ENCODE results near the gene CCDC172. TPM values are rescaled to one million over a fixed set of nuclear protein-coding genes. Genes with fewer than 3 reads are reported as not detected.
"Not testable (repeated sequence)": the region's sequence is repeated elsewhere in the genome, so short reads cannot be mapped to it uniquely, and the experiment has no call there.

Gene CCDC172
- total RNA-seq, 1 experiment from 2014 or later = not detected

GRCh38 chr10:116385994-116386809 is 62.0 kb downstream of the CCDC172 start:
- Histone ChIP-seq H3K9me3 (ENCODE audit: insufficient read depth, low read depth) (no peaks in the 10 kb centered on the region), H3K27ac (no peak overlapping the region), H3F3A (ENCODE audit: insufficient read depth, low read depth) (no peaks in the 10 kb centered on the region), H4K20me1 (ENCODE audit: insufficient read depth) (no peaks in the 10 kb centered on the region), H3K79me2 (ENCODE audit: low read depth) (no peaks in the 10 kb centered on the region), H3K9me2 (ENCODE audit: insufficient read depth) (no peaks in the 10 kb centered on the region), H3K36me3 (ENCODE audit: low read depth) (no peaks in the 10 kb centered on the region), H3K4me2 (no peak overlapping the region), H3K27me3 (ENCODE audit: insufficient read depth, low read depth) (peaks cover 1% of the 10 kb centered on the region; the same call in 1 of the 2 replicates), H3K4me1 (replicated peaks; ENCODE audit: insufficient read depth) (no peaks in the 10 kb centered on the region), H2AFZ (no peak overlapping the region), H3K4me3 (no peak overlapping the region)
- intact Hi-C loops (cut with micrococcal nuclease; ENCODE audit: unreplicated experiment) = loop anchor here (1.0 to 5.0 kb wide), 2 partner anchors 679 to 1031 kb away; no protein-coding TSS in a partner anchor
- no peak for TF ChIP-seq EZH2 (IDR thresholded peaks at IDR 0.05; ENCODE audit: low read depth)
- peak; percentile 64 for TF ChIP-seq CTCF (conservative IDR thresholded peaks at IDR 0.05)
- POLR2A ChIA-PET (ENCODE audit: unreplicated experiment) = no interaction called here
- BruUV-seq (replicated peaks) = no TSS peak
- DNase-seq = no peak
- CTCF ChIA-PET = interaction anchor here (0.5 to 0.6 kb wide), 3 partner anchors 214 to 1621 kb away, joined by 3 to 7 read pairs (median 3); no protein-coding TSS in a partner anchor

GRCh38 chr10:116393246-116393831 is 69.1 kb downstream of the CCDC172 start:
- H3K9me3 ChIP-seq (ENCODE audit: insufficient read depth, low read depth); BruUV-seq (replicated peaks); DNase-seq; intact Hi-C loops (cut with micrococcal nuclease; ENCODE audit: unreplicated experiment); H3K9me2 ChIP-seq (ENCODE audit: insufficient read depth); H3K4me2 ChIP-seq; CTCF ChIA-PET; H3K4me1 ChIP-seq (replicated peaks; ENCODE audit: insufficient read depth); H2AFZ ChIP-seq; H3K36me3 ChIP-seq (ENCODE audit: low read depth); POLR2A ChIA-PET (ENCODE audit: unreplicated experiment); H3F3A ChIP-seq (ENCODE audit: insufficient read depth, low read depth); H4K20me1 ChIP-seq (ENCODE audit: insufficient read depth); H3K27ac ChIP-seq; H3K79me2 ChIP-seq (ENCODE audit: low read depth); H3K4me3 ChIP-seq: not testable (repeated sequence)
- H3K27me3 ChIP-seq (ENCODE audit: insufficient read depth, low read depth) = peaks cover 17% of the 10 kb centered on the region; the same call in 1 of the 2 replicates

GRCh38 chr10:116395223-116395985 is 71.2 kb downstream of the CCDC172 start:
- intact Hi-C loops (cut with micrococcal nuclease; ENCODE audit: unreplicated experiment) = no loop called here
- Histone ChIP-seq H3K9me3 (ENCODE audit: insufficient read depth, low read depth) (no peaks in the 10 kb centered on the region), H3K79me2 (ENCODE audit: low read depth) (no peaks in the 10 kb centered on the region), H3F3A (ENCODE audit: insufficient read depth, low read depth) (no peaks in the 10 kb centered on the region), H3K4me2 (no peak overlapping the region), H3K36me3 (ENCODE audit: low read depth) (no peaks in the 10 kb centered on the region), H3K4me3 (no peak overlapping the region), H4K20me1 (ENCODE audit: insufficient read depth) (no peaks in the 10 kb centered on the region), H3K27me3 (ENCODE audit: insufficient read depth, low read depth) (peaks cover 17% of the 10 kb centered on the region; the same call in 1 of the 2 replicates), H3K27ac (no peak overlapping the region), H2AFZ (no peak overlapping the region), H3K9me2 (ENCODE audit: insufficient read depth) (no peaks in the 10 kb centered on the region), H3K4me1 (replicated peaks; ENCODE audit: insufficient read depth) (no peaks in the 10 kb centered on the region)
- no TSS peak for BruUV-seq (replicated peaks)
- CTCF ChIA-PET = interaction anchor here (0.6 kb wide), 1 partner anchor 39 kb away, joined by 3 read pairs; no protein-coding TSS in a partner anchor
- no peak for DNase-seq
- POLR2A ChIA-PET (ENCODE audit: unreplicated experiment) = no interaction called here
- TF ChIP-seq CTCF (conservative IDR thresholded peaks at IDR 0.05) (no peak), EZH2 (IDR thresholded peaks at IDR 0.05; ENCODE audit: low read depth) (no peak)

Data from PC-9 (cell line).